ENCODE data around the gene TNFRSF14. TPM values are rescaled to one million over a fixed set of nuclear protein-coding genes. Genes with fewer than 3 reads are reported as not detected.

TNFRSF14 gene
- total RNA-seq, 2 experiments from 2014 or later = 99.6 to 104 TPM

GRCh38 chr1:2588661-2589430, 32.7 kb downstream of the TNFRSF14 start:
- H3K27ac Mint-ChIP-seq = peak overlapping the region; percentile 8
- DNase-seq = no peak
- H3K4me1 Mint-ChIP-seq = peaks cover 17% of the 10 kb centered on the region
- H3K36me3 Mint-ChIP-seq = peaks cover 3% of the 10 kb centered on the region
- no peaks in the 10 kb centered on the region for H3K9me3 Mint-ChIP-seq
- peak overlapping the region; percentile 29 for H3K4me3 Mint-ChIP-seq
- no peaks in the 10 kb centered on the region for H3K27me3 Mint-ChIP-seq

GRCh38 chr1:2589431-2590232, 33.5 kb downstream of the TNFRSF14 start:
- Mint-ChIP-seq H3K27ac (no peak overlapping the region), H3K4me1 (peaks cover 9% of the 10 kb centered on the region), H3K9me3 (no peaks in the 10 kb centered on the region), H3K4me3 (no peak overlapping the region), H3K27me3 (no peaks in the 10 kb centered on the region), H3K36me3 (peaks cover 3% of the 10 kb centered on the region)
- no peak for DNase-seq

- no peak overlapping the region for H3K4me3 Mint-ChIP-seq
- DNase-seq = no peak
Observed at GRCh38 chr1:2590233-2591141, 34.3 kb downstream of the TNFRSF14 start.

GRCh38 chr1:2591233-2591580, 35.0 kb downstream of the TNFRSF14 start:
- peaks cover 4% of the 10 kb centered on the region for H3K4me1 Mint-ChIP-seq
- no peaks in the 10 kb centered on the region for H3K9me3 Mint-ChIP-seq
- no peak overlapping the region for H3K27ac Mint-ChIP-seq
- no peak for DNase-seq
- H3K36me3 Mint-ChIP-seq = peaks cover 1% of the 10 kb centered on the region
- no peaks in the 10 kb centered on the region for H3K27me3 Mint-ChIP-seq
- no peak overlapping the region for H3K4me3 Mint-ChIP-seq

More at GRCh38 chr1:2590233-2591141, 34.3 kb downstream of the TNFRSF14 start:
- no peaks in the 10 kb centered on the region for H3K27me3 Mint-ChIP-seq
- peaks cover 1% of the 10 kb centered on the region for H3K36me3 Mint-ChIP-seq
- H3K9me3 Mint-ChIP-seq = no peaks in the 10 kb centered on the region
- H3K27ac Mint-ChIP-seq = no peak overlapping the region
- peaks cover 4% of the 10 kb centered on the region for H3K4me1 Mint-ChIP-seq

GRCh38 chr1:2591581-2592261, 35.5 kb downstream of the TNFRSF14 start:
- Mint-ChIP-seq H3K4me1 (peaks cover 4% of the 10 kb centered on the region), H3K27me3 (no peaks in the 10 kb centered on the region), H3K4me3 (no peak overlapping the region), H3K36me3 (peaks cover 1% of the 10 kb centered on the region), H3K27ac (peak overlapping the region; percentile 42), H3K9me3 (no peaks in the 10 kb centered on the region)
- DNase-seq = no peak

GRCh38 chr1:2592672-2593071, 36.5 kb downstream of the TNFRSF14 start:
- no peaks in the 10 kb centered on the region for H3K27me3 Mint-ChIP-seq
- H3K36me3 Mint-ChIP-seq = peaks cover 1% of the 10 kb centered on the region
- peak overlapping the region; percentile 47 for H3K4me3 Mint-ChIP-seq
- no peak for DNase-seq
- peaks cover 1% of the 10 kb centered on the region for H3K4me1 Mint-ChIP-seq
- H3K27ac Mint-ChIP-seq = peak overlapping the region; percentile 58
- no peaks in the 10 kb centered on the region for H3K9me3 Mint-ChIP-seq

DNA sequence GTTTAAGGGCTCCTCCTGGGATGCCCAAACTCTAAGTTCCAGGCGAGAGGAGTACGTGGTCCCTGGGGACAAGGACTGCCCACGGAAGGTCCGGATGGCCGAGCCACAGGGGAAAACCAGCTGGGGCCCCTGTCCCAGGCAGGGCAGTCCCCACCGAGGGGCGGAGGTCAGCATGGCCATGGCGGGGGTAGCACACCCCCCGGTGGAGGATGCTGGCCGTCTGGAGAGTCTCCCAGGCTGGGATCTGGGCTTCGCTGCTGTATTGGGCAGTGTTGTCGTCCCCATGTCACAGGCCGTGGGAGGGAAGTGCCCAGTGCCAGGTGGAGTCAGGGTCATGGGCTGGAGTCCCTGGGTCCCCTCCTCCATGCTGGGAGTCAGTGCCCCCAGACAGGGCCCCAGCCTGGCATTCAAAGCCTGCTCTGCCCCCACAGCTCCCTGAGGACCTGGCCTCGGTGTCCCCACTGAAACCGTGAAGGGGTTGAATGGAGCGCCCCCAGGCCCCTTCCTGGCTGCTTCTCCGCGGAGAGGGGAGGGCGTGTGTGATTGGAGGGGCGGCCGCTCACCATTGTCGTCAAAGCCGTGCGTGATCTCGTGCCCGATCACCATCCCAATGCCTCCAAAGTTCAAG, 37.2 kb downstream of the TNFRSF14 start:
- no peak for DNase-seq
- Mint-ChIP-seq H3K27ac (no peak overlapping the region), H3K4me1 (no peaks in the 10 kb centered on the region), H3K4me3 (no peak overlapping the region), H3K9me3 (peaks cover under 1% of the 10 kb centered on the region), H3K36me3 (peaks cover 1% of the 10 kb centered on the region), H3K27me3 (no peaks in the 10 kb centered on the region)

- Mint-ChIP-seq H3K27ac (no peak overlapping the region), H3K4me1 (no peaks in the 10 kb centered on the region), H3K9me3 (peaks cover 4% of the 10 kb centered on the region), H3K27me3 (no peaks in the 10 kb centered on the region), H3K4me3 (no peak overlapping the region), H3K36me3 (peaks cover 1% of the 10 kb centered on the region)
- DNase-seq = no peak
Observed at GRCh38 chr1:2594001-2594640, 38.0 kb downstream of the TNFRSF14 start.

DNA sequence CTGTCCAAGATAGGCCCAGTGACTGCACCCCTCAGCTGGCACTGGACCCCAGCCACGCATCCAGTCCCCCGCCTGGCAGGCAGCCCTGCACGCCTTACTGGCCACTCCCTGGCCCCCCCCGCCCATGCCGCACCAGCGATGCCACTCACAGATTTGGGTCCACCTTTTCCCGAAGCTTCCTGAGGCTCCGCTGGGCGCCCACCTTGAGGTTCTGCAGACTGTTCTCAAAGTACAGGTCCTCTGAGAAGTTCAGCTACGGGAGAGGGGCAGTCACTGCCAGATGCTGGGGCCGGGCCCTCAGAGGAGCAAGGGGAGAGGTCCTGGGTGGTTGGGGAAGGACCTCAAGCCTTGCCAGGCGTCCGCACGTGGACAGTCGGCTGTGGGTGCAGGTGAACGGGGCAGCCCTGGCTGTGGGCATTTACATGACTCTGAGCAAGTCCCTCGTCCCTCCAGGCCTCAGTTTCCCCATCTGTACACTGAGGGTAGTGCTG, 38.5 kb downstream of the TNFRSF14 start:
- Mint-ChIP-seq H3K27me3 (no peaks in the 10 kb centered on the region), H3K4me3 (no peak overlapping the region), H3K4me1 (no peaks in the 10 kb centered on the region), H3K9me3 (peaks cover 4% of the 10 kb centered on the region), H3K36me3 (peaks cover 1% of the 10 kb centered on the region), H3K27ac (no peak overlapping the region)
- DNase-seq = no peak

DNA sequence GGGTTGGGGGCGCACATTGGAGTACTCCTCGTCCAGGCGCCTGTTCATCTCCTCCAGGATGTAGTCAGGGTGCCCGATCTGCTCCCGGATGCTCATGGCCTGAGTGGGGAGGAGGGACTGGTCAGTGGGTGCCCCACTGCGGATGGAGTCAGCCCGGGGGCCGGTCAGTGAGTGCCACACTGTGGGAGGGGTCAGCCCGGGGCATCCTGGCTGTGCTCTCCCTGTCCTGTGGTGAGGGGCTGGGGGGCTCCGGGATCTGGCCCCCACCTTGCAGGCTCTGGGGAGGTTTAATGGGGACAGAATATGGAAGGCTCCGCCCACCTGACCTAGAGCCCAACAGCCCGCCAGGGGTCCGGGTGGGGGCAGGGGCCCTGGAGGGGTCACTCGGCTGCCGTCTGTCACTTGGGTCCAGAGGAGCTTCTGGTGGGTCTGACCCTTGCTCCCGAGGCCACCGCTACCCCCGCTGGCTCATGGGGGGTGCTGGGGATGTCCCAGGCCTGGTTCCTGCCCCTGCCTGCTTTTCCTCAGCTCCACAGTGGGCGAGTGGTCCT, 39.2 kb downstream of the TNFRSF14 start:
- no peak overlapping the region for H3K4me3 Mint-ChIP-seq
- no peaks in the 10 kb centered on the region for H3K27me3 Mint-ChIP-seq
- no peaks in the 10 kb centered on the region for H3K36me3 Mint-ChIP-seq
- no peak overlapping the region for H3K27ac Mint-ChIP-seq
- H3K9me3 Mint-ChIP-seq = peaks cover 4% of the 10 kb centered on the region
- DNase-seq = no peak
- H3K4me1 Mint-ChIP-seq = no peaks in the 10 kb centered on the region

- no peak for DNase-seq
- no peaks in the 10 kb centered on the region for H3K27me3 Mint-ChIP-seq
- H3K36me3 Mint-ChIP-seq = no peaks in the 10 kb centered on the region
- peaks cover 6% of the 10 kb centered on the region for H3K9me3 Mint-ChIP-seq
- H3K4me1 Mint-ChIP-seq = no peaks in the 10 kb centered on the region
- H3K27ac Mint-ChIP-seq = no peak overlapping the region
- H3K4me3 Mint-ChIP-seq = no peak overlapping the region
Observed at GRCh38 chr1:2595812-2596529, 39.8 kb downstream of the TNFRSF14 start.

- Mint-ChIP-seq H3K9me3 (peaks cover 6% of the 10 kb centered on the region), H3K27ac (no peak overlapping the region), H3K4me3 (no peak overlapping the region), H3K27me3 (no peaks in the 10 kb centered on the region), H3K4me1 (no peaks in the 10 kb centered on the region), H3K36me3 (no peaks in the 10 kb centered on the region)
- DNase-seq = no peak
Observed at GRCh38 chr1:2596530-2597333, 40.6 kb downstream of the TNFRSF14 start.
